Measurements from ENCODE around the gene CPM.

GRCh38 chr12:68880660-68881325 lies 52.2 kb downstream of the CPM start:
- TF ChIP-seq CTCF (conservative IDR thresholded peaks at IDR 0.05) (no peak), EZH2 (IDR thresholded peaks at IDR 0.05; ENCODE audit: low read depth) (no peak)
